Suprapubic skin (tissue), 3 donors: ENCODE measurements around the gene HNRNPK.

Source experiments
- CTCF ChIP-seq, 2 donors: fragments of 200-600 bp in 1 of 2; fragments of 450-650 bp in 1 of 2; sonication (generic) in 1 of 2; IDR thresholded peaks; one replicate each; pipeline ENCODE4 v1.5.1; 2016 to 2019; ENCODE audit warnings: antibody characterized with exemption in 2 of 2, mild to moderate bottlenecking in 1 of 2, moderate library complexity in 1 of 2
- POLR2AphosphoS5 ChIP-seq, 3 donors: sonication (generic); formaldehyde crosslinking; IDR thresholded peaks; one replicate each; pipeline ENCODE4 v1.6.1; 2017; ENCODE audit warnings: antibody characterized with exemption in 3 of 3

- TF ChIP-seq CTCF (IDR thresholded peaks at IDR 0.05) (no peak), POLR2AphosphoS5 (IDR thresholded peaks at IDR 0.05) (no peak)
These were observed 48.0 kb downstream of the HNRNPK start for GRCh38 chr9:83932011-83932410.
